MM.1S (cell line): Measurements from ENCODE around the gene RAB29.

Source experiments
- EZH2 ChIP-seq: fragments of 300-600 bp; sonication (generic); optimal IDR thresholded peaks from 2 replicates; pipeline ENCODE3; 2017; ENCODE audit warnings: low read depth, mild to moderate bottlenecking, antibody characterized with exemption, low read length, mixed read lengths
- EZH2phosphoT487 ChIP-seq: fragments of 300-600 bp; sonication (generic); IDR thresholded peaks from 2 replicates; pipeline ENCODE4 v1.6.1; 2018; ENCODE audit warnings: antibody characterized with exemption, low read length
- TF ChIP-seq, protein P1 (sequence below): fragments of 300-600 bp; sonication (generic); IDR thresholded peaks from 2 replicates; pipeline ENCODE4 v1.5.1; 2016; ENCODE audit warnings: antibody characterized with exemption, low read length, mixed read lengths

GRCh38 chr1:205822397-205822796 lies 47.1 kb upstream of the RAB29 start:
- TF ChIP-seq, protein P1, sequence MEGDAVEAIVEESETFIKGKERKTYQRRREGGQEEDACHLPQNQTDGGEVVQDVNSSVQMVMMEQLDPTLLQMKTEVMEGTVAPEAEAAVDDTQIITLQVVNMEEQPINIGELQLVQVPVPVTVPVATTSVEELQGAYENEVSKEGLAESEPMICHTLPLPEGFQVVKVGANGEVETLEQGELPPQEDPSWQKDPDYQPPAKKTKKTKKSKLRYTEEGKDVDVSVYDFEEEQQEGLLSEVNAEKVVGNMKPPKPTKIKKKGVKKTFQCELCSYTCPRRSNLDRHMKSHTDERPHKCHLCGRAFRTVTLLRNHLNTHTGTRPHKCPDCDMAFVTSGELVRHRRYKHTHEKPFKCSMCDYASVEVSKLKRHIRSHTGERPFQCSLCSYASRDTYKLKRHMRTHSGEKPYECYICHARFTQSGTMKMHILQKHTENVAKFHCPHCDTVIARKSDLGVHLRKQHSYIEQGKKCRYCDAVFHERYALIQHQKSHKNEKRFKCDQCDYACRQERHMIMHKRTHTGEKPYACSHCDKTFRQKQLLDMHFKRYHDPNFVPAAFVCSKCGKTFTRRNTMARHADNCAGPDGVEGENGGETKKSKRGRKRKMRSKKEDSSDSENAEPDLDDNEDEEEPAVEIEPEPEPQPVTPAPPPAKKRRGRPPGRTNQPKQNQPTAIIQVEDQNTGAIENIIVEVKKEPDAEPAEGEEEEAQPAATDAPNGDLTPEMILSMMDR: no peak
- TF ChIP-seq EZH2phosphoT487 (no peak), EZH2 (no peak)
